HepG2 (cell line): ENCODE data around the gene ANKIB1. TPM values are rescaled to one million over a fixed set of nuclear protein-coding genes. Genes with fewer than 3 reads are reported as not detected.

Source experiments
- ARHGAP35 ChIP-seq: sonication (generic); formaldehyde crosslinking; IDR thresholded peaks from 2 replicates; pipeline ENCODE4 v1.9.0; 2022; ENCODE audit warnings: mild to moderate bottlenecking, inconsistent platforms, moderate library complexity, missing genetic modification reagents, borderline replicate concordance
- ERF ChIP-seq: IDR thresholded peaks from 2 replicates; pipeline ENCODE4 v1.6.1; 2018; ENCODE audit warnings: missing biosample characterization, missing genetic modification reagents
- NAIF1 ChIP-seq: sonication (generic); formaldehyde crosslinking; IDR thresholded peaks from 2 replicates; pipeline ENCODE4 v1.5.0; 2020; ENCODE audit warnings: mild to moderate bottlenecking, missing genetic modification reagents, borderline replicate concordance
- NCOA2 ChIP-seq: sonication (generic); formaldehyde crosslinking; IDR thresholded peaks from 2 replicates; pipeline ENCODE4 v1.8.0; 2022; ENCODE audit warnings: inconsistent platforms
- PITX1 ChIP-seq: sonication (generic); formaldehyde crosslinking; IDR thresholded peaks from 2 replicates; pipeline ENCODE4 v1.5.1; 2020; ENCODE audit warnings: mild to moderate bottlenecking, missing genetic modification reagents
- POLR2AphosphoS2 ChIP-seq: IDR thresholded peaks from 2 replicates; pipeline ENCODE4 v1.6.1; 2011; ENCODE audit warnings: low read depth, low read length, improper control_type of control experiment
- SP1 ChIP-seq, 2 experiments: fragments of 450-650 bp in 1 of 2; sonication (generic) in 1 of 2; formaldehyde crosslinking in 1 of 2; IDR thresholded peaks; 2 replicates each; pipeline versions ENCODE4 v1.4.0 to v1.6.1; 2016 to 2020; ENCODE audit warnings: missing genetic modification reagents in 1 of 2
- SRY ChIP-seq: sonication (generic); formaldehyde crosslinking; IDR thresholded peaks from 2 replicates; pipeline ENCODE4 v1.8.0; 2022; ENCODE audit warnings: mild to moderate bottlenecking, missing genetic modification reagents
- ZC3H4 ChIP-seq: sonication (generic); formaldehyde crosslinking; IDR thresholded peaks from 2 replicates; pipeline ENCODE4 v1.4.0; 2020; ENCODE audit warnings: missing genetic modification reagents, borderline replicate concordance
- ZNF572 ChIP-seq: sonication (generic); formaldehyde crosslinking; IDR thresholded peaks from 2 replicates; pipeline ENCODE4 v1.5.1; 2020; ENCODE audit warnings: mild to moderate bottlenecking, missing genetic modification reagents
- ZNF660 ChIP-seq: sonication (generic); formaldehyde crosslinking; IDR thresholded peaks from 2 replicates; pipeline ENCODE4 v1.5.1; 2020; ENCODE audit warnings: mild to moderate bottlenecking, low read depth, missing genetic modification reagents, borderline replicate concordance
- polyA plus RNA-seq, 8 experiments: library from polyadenylated mRNA; depleted of rRNA in 3 of 8; stranded (reverse) in 7 of 8; unstranded in 1 of 8; fragments of >200 nt; fragmentation: Illumina TruSeq in 4 of 8; extraction: Trizol in 4 of 8; gene quantifications; 2 replicates each; pipeline versions ENCODE4 v1.2.1 to v1.2.3, GENCODE V29; 2011 to 2016; ENCODE audit warnings: low read depth in 4 of 8, missing spikeins in 1 of 8, mixed read lengths in 1 of 8; ENCODE audit not compliant: insufficient read depth in 1 of 8
- total RNA-seq, 5 experiments: library from RNA; depleted of rRNA; stranded (reverse); fragments of >200 nt; fragmentation: Illumina TruSeq; extraction: Trizol; gene quantifications; 2 replicates each; pipeline ENCODE4 v1.2.3, GENCODE V29; 2016; ENCODE audit warnings: low read depth in 1 of 5
- TF ChIP-seq, protein P1 (sequence below): sonication (generic); formaldehyde crosslinking; IDR thresholded peaks from 2 replicates; pipeline ENCODE4 v1.5.0; 2020; ENCODE audit warnings: mild to moderate bottlenecking, missing genetic modification reagents
- TF ChIP-seq, protein P2 (sequence below): sonication (generic); formaldehyde crosslinking; IDR thresholded peaks from 2 replicates; pipeline ENCODE4 v1.4.0; 2020; ENCODE audit warnings: low read depth, mild to moderate bottlenecking, missing genetic modification reagents
- TF ChIP-seq, protein P3 (sequence below): sonication (generic); formaldehyde crosslinking; IDR thresholded peaks from 2 replicates; pipeline ENCODE4 v1.4.0; 2020; ENCODE audit warnings: missing genetic modification reagents
- TF ChIP-seq, protein P4 (sequence below): sonication (generic); formaldehyde crosslinking; IDR thresholded peaks from 2 replicates; pipeline ENCODE4 v1.4.0; 2020; ENCODE audit warnings: missing genetic modification reagents

The ANKIB1 gene
- total and polyA plus RNA-seq, 2 of the 13 experiments (the other 11 are each of a cell fraction or from before 2014, with no cell fraction given), result 28.7 to 29.6 TPM

DNA sequence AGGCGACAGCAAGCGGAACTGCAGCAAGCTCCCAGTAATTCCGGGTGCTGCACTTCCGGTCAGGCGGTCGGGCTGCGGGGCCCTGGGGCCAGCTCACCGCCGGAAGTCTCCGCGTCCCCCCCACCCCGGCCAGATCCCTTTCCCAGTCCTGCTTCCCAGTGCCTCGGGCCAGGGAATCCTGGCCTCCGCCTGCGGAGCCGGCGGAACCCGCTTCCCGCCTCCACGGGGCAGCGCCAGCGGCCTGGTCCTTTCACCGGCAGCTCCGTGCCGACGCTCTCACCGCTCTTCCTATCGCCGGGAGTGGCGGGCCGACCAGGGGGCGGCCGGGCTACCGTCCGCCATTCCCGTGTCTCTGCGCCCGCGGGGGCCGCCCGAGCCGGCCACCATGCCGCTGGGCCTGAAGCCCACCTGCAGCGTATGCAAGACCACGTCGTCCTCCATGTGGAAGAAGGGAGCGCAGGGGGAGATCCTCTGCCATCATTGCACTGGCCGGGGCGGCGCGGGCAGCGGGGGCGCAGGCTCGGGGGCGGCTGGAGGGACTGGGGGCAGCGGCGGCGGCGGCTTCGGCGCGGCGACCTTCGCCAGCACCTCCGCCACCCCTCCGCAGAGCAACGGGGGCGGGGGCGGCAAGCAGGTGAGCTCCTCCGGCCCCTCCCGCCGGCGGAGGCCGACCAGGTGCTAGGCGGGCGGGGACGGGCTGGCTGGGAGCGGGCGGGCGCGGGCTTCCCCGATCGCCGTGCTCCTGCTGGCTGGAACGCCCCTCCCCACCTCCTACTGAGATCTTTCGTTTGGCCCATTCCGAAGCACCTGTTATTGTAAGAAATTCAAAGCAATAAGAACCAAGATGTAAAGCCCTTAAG is 201.8 kb downstream of the ANKIB1 start, which contains the start of gene GATAD1 (continued):
- TF ChIP-seq, protein P1, sequence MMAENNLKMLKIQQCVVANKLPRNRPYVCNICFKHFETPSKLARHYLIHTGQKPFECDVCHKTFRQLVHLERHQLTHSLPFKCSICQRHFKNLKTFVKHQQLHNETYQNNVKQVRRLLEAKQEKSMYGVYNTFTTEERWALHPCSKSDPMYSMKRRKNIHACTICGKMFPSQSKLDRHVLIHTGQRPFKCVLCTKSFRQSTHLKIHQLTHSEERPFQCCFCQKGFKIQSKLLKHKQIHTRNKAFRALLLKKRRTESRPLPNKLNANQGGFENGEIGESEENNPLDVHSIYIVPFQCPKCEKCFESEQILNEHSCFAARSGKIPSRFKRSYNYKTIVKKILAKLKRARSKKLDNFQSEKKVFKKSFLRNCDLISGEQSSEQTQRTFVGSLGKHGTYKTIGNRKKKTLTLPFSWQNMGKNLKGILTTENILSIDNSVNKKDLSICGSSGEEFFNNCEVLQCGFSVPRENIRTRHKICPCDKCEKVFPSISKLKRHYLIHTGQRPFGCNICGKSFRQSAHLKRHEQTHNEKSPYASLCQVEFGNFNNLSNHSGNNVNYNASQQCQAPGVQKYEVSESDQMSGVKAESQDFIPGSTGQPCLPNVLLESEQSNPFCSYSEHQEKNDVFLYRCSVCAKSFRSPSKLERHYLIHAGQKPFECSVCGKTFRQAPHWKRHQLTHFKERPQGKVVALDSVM (CRISPR knock-in tag), result peak; percentile 33; the same call in 1 of the 2 replicates
- TF ChIP-seq, protein P2, sequence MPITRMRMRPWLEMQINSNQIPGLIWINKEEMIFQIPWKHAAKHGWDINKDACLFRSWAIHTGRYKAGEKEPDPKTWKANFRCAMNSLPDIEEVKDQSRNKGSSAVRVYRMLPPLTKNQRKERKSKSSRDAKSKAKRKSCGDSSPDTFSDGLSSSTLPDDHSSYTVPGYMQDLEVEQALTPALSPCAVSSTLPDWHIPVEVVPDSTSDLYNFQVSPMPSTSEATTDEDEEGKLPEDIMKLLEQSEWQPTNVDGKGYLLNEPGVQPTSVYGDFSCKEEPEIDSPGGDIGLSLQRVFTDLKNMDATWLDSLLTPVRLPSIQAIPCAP, result no peak
- peak; percentile 16; the same call in 1 of the 2 replicates for TF ChIP-seq PITX1 (CRISPR knock-in tag)
- TF ChIP-seq, protein P3, sequence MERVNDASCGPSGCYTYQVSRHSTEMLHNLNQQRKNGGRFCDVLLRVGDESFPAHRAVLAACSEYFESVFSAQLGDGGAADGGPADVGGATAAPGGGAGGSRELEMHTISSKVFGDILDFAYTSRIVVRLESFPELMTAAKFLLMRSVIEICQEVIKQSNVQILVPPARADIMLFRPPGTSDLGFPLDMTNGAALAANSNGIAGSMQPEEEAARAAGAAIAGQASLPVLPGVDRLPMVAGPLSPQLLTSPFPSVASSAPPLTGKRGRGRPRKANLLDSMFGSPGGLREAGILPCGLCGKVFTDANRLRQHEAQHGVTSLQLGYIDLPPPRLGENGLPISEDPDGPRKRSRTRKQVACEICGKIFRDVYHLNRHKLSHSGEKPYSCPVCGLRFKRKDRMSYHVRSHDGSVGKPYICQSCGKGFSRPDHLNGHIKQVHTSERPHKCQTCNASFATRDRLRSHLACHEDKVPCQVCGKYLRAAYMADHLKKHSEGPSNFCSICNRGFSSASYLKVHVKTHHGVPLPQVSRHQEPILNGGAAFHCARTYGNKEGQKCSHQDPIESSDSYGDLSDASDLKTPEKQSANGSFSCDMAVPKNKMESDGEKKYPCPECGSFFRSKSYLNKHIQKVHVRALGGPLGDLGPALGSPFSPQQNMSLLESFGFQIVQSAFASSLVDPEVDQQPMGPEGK (CRISPR knock-in tag), result peak; percentile 95
- TF ChIP-seq, protein P4, sequence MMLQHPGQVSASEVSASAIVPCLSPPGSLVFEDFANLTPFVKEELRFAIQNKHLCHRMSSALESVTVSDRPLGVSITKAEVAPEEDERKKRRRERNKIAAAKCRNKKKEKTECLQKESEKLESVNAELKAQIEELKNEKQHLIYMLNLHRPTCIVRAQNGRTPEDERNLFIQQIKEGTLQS (CRISPR knock-in tag), result peak; percentile 14; the same call in 1 of the 2 replicates
- TF ChIP-seq POLR2AphosphoS2, result 0 out of 2 replicates have a peak, but pooled peaks have one; percentile 48
- 0 out of 2 replicates have a peak, but pooled peaks have one; percentile 54 for TF ChIP-seq ZNF572
- peak; percentile 45; the same call in 1 of the 2 replicates for TF ChIP-seq NCOA2
- no peak for TF ChIP-seq SP1 (IDR thresholded peaks at IDR 0.05)
- peak; percentile 38; the same call in 1 of the 2 replicates for TF ChIP-seq SP1 (CRISPR knock-in tag; IDR thresholded peaks at IDR 0.05)
- peak; percentile 80; the same call in 1 of the 2 replicates for TF ChIP-seq SRY (CRISPR knock-in tag)
- peak; percentile 81; the same call in 1 of the 2 replicates for TF ChIP-seq ARHGAP35
- TF ChIP-seq ZC3H4 (CRISPR knock-in tag), result no peak
- no peak for TF ChIP-seq ZNF660
- TF ChIP-seq ERF (CRISPR knock-in tag), result peak; percentile 91
- TF ChIP-seq NAIF1 (CRISPR knock-in tag), result 0 out of 2 replicates have a peak, but pooled peaks have one; percentile 66
